GM19099 (cell line): ENCODE data around the gene KRTAP4-2.

Experiments used
- POLR2A ChIP-seq: IDR thresholded peaks from 3 replicates; pipeline ENCODE4 v1.6.1; 2011; ENCODE audit warnings: low read depth; ENCODE audit not compliant: insufficient read length; ENCODE audit errors: extremely low read depth

Gene KRTAP4-2

GRCh38 chr17:41141361-41141760 is 36.7 kb downstream of the KRTAP4-2 start:
- no peak for TF ChIP-seq POLR2A

GRCh38 chr17:41140360-41141131 is 37.5 kb downstream of the KRTAP4-2 start, which contains the start of gene KRTAP4-6:
Gene KRTAP4-6 (minus strand): TSS chr17:41140544. CDS start chr17:41140487, 57 bp downstream.
- no peak for TF ChIP-seq POLR2A

GRCh38 chr17:41133880-41134735 is 43.9 kb downstream of the KRTAP4-2 start:
- no peak for TF ChIP-seq POLR2A

- no peak for TF ChIP-seq POLR2A
Measured at GRCh38 chr17:41131979-41132378, 46.0 kb downstream of the KRTAP4-2 start.
